ENCODE data around the gene MAFB. TPM values are rescaled to one million over a fixed set of nuclear protein-coding genes. Genes with fewer than 3 reads are reported as not detected.

Gene MAFB
- total RNA-seq, 1 experiment from 2014 or later = 0.85 TPM

- no CpG with 5 or more reads among the region's 2 CpGs for WGBS (ENCODE audit: extremely low coverage, insufficient read length, low lambda C conversion rate)
- Histone ChIP-seq H2BK12ac (ENCODE audit: insufficient read length, low read depth, low read length) (no peak overlapping the region), H2BK15ac (ENCODE audit: low read depth, low read length) (no peak overlapping the region), H2BK120ac (ENCODE audit: low read depth, low read length, poor library complexity, severe bottlenecking) (no peak overlapping the region), H3K9me3 (ENCODE audit: control insufficient read depth, low read depth, low read length) (no peaks in the 10 kb centered on the region), H3K27me3 (ENCODE audit: insufficient read depth, low read length) (no peaks in the 10 kb centered on the region), H3K4me2 (ENCODE audit: insufficient read depth, insufficient read length, low read length) (no peak overlapping the region), H3K79me1 (ENCODE audit: insufficient read depth, low read depth, low read length, poor library complexity, severe bottlenecking) (no peaks in the 10 kb centered on the region), H2AFZ (ENCODE audit: low read length) (no peak overlapping the region), H2AK5ac (ENCODE audit: insufficient read length, low read length) (no peak overlapping the region), H2BK5ac (ENCODE audit: insufficient read length, low read length) (no peak overlapping the region), H3K4me1 (ENCODE audit: insufficient read depth, low read length) (peaks cover 9% of the 10 kb centered on the region; the same call in 1 of the 2 replicates), H2BK20ac (ENCODE audit: low read depth, low read length, poor library complexity, severe bottlenecking) (no peak overlapping the region), H3K56ac (ENCODE audit: insufficient read length, low read depth, low read length) (no peak overlapping the region), H4K5ac (ENCODE audit: insufficient read length, low read depth, low read length) (no peak overlapping the region), H3T11ph (ENCODE audit: low read length) (no peak overlapping the region), H3K79me2 (ENCODE audit: insufficient read depth, low read length) (no peaks in the 10 kb centered on the region), H4K20me1 (ENCODE audit: control insufficient read depth, insufficient read depth, insufficient read length) (peaks cover 2% of the 10 kb centered on the region), H3K9ac (ENCODE audit: extremely low read depth, insufficient read length, low read length) (no peak overlapping the region), H3K27ac (ENCODE audit: insufficient read length, low read depth, low read length) (no peak overlapping the region), H3K4ac (ENCODE audit: low read depth, low read length) (no peak overlapping the region), H3K18ac (ENCODE audit: insufficient read length, low read depth, low read length) (no peak overlapping the region), H3K23me2 (ENCODE audit: insufficient read length, low read depth, low read length, poor library complexity, severe bottlenecking) (no peaks in the 10 kb centered on the region), H4K8ac (replicated peaks; ENCODE audit: insufficient read length, low read depth, low read length) (no peak overlapping the region), H3K14ac (ENCODE audit: insufficient read depth, low read length) (no peak overlapping the region), H3K23ac (ENCODE audit: insufficient read length, low read depth, low read length) (no peak overlapping the region), H4K91ac (ENCODE audit: insufficient read length, low read depth, low read length) (no peak overlapping the region)
- Mint-ChIP-seq H3K36me3 (ENCODE audit: insufficient read depth in 1 of 3, low read depth in 3 of 3) (peaks cover 0 to 2% (median 0%) of the 10 kb centered on the region in 3 experiments; a peak in 1 of 7 replicates), H3K4me1 (peaks cover 9 to 11% of the 10 kb centered on the region in 2 experiments), H3K27me3 (ENCODE audit: low read depth) (peaks cover 15% of the 10 kb centered on the region), H3K27ac (no peak overlapping the region), H3K4me3 (no peak overlapping the region), H3K9me3 (no peaks in the 10 kb centered on the region)
- DNase-seq = no peak
- TF ChIP-seq CTCF (conservative IDR thresholded peaks at IDR 0.05) = peak; percentile 30; the same call in 2 of the 3 replicates
Measured at GRCh38 chr20:40670253-40670652, 18.8 kb downstream of the MAFB start.
